GM12864 (cell line): ENCODE measurements around the gene ZNF451.

Experiments used
- DNase-seq: peaks from one replicate; pipeline ENCODE4 v3.0.0-alpha.2; 2011; ENCODE audit warnings: low read depth
- H3K4me3 ChIP-seq: 2 replicates; pipeline ENCODE4 v1.5.1; 2011; ENCODE audit warnings: mild to moderate bottlenecking, low read depth, low read length, control low read depth
- TF ChIP-seq, protein P1 (sequence below): IDR thresholded peaks from 2 replicates; pipeline ENCODE4 v1.5.1; 2011; ENCODE audit warnings: low read depth, mild to moderate bottlenecking, moderate library complexity, low read length, control low read depth, inconsistent platforms; ENCODE audit errors: missing control alignments

ZNF451 gene

DNA sequence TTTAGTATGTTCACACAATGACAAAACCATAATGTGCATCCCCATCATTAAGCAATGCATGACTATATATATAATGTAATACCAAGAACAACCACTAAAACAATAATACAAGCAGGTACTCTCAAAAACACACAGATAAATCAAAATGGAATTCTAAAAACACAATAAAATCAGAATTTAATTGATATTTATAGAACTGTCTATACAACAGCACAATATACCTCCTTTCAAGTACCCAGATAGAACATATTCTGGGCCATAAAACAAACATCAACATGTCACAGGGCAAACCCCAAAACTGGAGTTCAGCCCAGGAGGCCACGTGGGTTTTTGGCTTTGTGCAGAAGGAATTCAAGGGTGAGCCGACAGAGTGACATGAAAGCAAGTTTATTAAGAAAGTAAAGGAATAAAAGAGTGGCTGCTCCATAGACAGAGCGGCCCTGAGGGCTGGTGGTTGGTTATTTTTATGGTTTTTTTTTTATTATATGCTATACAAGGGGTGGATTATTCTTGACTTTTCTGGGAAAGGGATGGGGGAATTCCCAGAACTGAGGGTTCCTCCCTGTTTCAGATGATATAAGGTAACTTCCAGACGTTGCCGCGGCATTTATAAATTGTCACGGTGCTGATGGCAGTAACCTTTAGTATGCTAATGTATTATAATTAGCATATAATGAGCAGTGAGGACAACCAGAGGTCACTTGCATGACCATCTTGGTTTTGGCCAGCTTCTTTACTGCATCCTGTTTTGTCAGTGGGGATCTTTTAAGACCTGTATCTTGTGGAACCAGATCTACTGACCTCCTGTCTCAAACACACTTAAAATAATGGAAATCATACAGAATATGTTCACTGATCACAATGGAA lies 126.5 kb downstream of the ZNF451 start:
- TF ChIP-seq, protein P1, sequence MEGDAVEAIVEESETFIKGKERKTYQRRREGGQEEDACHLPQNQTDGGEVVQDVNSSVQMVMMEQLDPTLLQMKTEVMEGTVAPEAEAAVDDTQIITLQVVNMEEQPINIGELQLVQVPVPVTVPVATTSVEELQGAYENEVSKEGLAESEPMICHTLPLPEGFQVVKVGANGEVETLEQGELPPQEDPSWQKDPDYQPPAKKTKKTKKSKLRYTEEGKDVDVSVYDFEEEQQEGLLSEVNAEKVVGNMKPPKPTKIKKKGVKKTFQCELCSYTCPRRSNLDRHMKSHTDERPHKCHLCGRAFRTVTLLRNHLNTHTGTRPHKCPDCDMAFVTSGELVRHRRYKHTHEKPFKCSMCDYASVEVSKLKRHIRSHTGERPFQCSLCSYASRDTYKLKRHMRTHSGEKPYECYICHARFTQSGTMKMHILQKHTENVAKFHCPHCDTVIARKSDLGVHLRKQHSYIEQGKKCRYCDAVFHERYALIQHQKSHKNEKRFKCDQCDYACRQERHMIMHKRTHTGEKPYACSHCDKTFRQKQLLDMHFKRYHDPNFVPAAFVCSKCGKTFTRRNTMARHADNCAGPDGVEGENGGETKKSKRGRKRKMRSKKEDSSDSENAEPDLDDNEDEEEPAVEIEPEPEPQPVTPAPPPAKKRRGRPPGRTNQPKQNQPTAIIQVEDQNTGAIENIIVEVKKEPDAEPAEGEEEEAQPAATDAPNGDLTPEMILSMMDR: peak; percentile 3
- DNase-seq: no peak

DNA sequence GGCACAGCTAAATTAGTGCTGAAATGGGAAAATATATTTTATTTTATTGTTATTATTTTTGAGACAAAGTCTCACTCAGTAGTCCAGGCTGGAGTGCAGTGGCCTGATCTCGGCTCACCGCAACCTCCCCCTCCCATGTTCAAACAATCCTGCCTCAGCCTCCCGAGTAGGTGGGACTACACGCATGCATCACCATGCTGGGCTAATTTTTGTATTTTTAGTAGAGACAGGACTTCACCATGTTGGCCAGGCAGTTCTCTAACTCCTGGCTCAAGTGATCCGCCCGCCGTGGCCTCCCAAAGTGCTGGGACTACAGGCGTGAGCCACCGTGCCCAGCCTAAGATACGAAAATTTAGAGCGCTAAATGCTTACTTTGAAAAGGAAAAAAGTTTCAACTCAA lies 127.3 kb downstream of the ZNF451 start:
- H3K4me3 ChIP-seq: no peak overlapping the region
- TF ChIP-seq, protein P1: no peak
- DNase-seq: no peak

More for the DNA sequence above, 126.5 kb downstream of the ZNF451 start:
- H3K4me3 ChIP-seq: no peak overlapping the region
